ENCODE data around the gene COX20. TPM values are rescaled to one million over a fixed set of nuclear protein-coding genes. Genes with fewer than 3 reads are reported as not detected.

Gene COX20
- total and polyA plus RNA-seq, 2 of the 13 experiments (the other 11 are each of a cell fraction or from before 2014, with no cell fraction given): 34.4 to 95.8 TPM

GRCh38 chr1:244862699-244863490, 27.4 kb downstream of the COX20 start (continued):
- TF ChIP-seq DDIT3 (CRISPR knock-in tag; IDR thresholded peaks at IDR 0.05): no peak
- TF ChIP-seq ZNF431 (CRISPR knock-in tag; IDR thresholded peaks at IDR 0.05; ENCODE audit: borderline replicate concordance, low read depth): peak; percentile 55
- peak; percentile 92 for TF ChIP-seq MXD3 (CRISPR knock-in tag; IDR thresholded peaks at IDR 0.05)
- TF ChIP-seq SOX5 (CRISPR knock-in tag; IDR thresholded peaks at IDR 0.05; ENCODE audit: borderline replicate concordance): peak; percentile 16; the same call in 1 of the 2 replicates
- TF ChIP-seq ZNF484 (CRISPR knock-in tag; IDR thresholded peaks at IDR 0.05; ENCODE audit: borderline replicate concordance, low read depth): no peak
- TF ChIP-seq ATM (IDR thresholded peaks at IDR 0.05; ENCODE audit: borderline replicate concordance): no peak
- TF ChIP-seq ZNF770 (CRISPR knock-in tag; IDR thresholded peaks at IDR 0.05): peak; percentile 35
- TF ChIP-seq ATF6 (CRISPR knock-in tag; conservative IDR thresholded peaks at IDR 0.05): peak; percentile 55; the same call in 1 of the 2 replicates
- TF ChIP-seq JARID2 (CRISPR knock-in tag; IDR thresholded peaks at IDR 0.05; ENCODE audit: insufficient replicate concordance): no peak
- 0 out of 2 replicates have a peak, but pooled peaks have one; percentile 22 for TF ChIP-seq ZSCAN9 (CRISPR knock-in tag; IDR thresholded peaks at IDR 0.05; ENCODE audit: borderline replicate concordance)
- TF ChIP-seq BORCS8-MEF2B (CRISPR knock-in tag; IDR thresholded peaks at IDR 0.05): peak; percentile 28; the same call in 1 of the 2 replicates
- TF ChIP-seq PLRG1 (conservative IDR thresholded peaks at IDR 0.05): no peak
- TF ChIP-seq TCF12 (IDR thresholded peaks at IDR 0.05): no peak
- TF ChIP-seq TCF12 (CRISPR knock-in tag; IDR thresholded peaks at IDR 0.05): no peak
- peak; percentile 83 for TF ChIP-seq GMEB1 (CRISPR knock-in tag; IDR thresholded peaks at IDR 0.05; ENCODE audit: borderline replicate concordance)
- peak; percentile 68; the same call in 1 of the 2 replicates for TF ChIP-seq ERF (CRISPR knock-in tag; IDR thresholded peaks at IDR 0.05)
- TF ChIP-seq HOXA3 (CRISPR knock-in tag; IDR thresholded peaks at IDR 0.05): peak; percentile 77; the same call in 1 of the 2 replicates
- TF ChIP-seq GABPB1 (CRISPR knock-in tag; IDR thresholded peaks at IDR 0.05): peak; percentile 87
- TF ChIP-seq ZNF549 (CRISPR knock-in tag; IDR thresholded peaks at IDR 0.05): no peak
- peak; percentile 82 for TF ChIP-seq HDAC1 (CRISPR knock-in tag; IDR thresholded peaks at IDR 0.05)
- TF ChIP-seq PRPF4 (IDR thresholded peaks at IDR 0.05; ENCODE audit: low read depth, low read length, poor library complexity, severe bottlenecking): peak; percentile 96
- peak; percentile 6; the same call in 1 of the 2 replicates for TF ChIP-seq TBX2 (CRISPR knock-in tag; IDR thresholded peaks at IDR 0.05; ENCODE audit: borderline replicate concordance)
- peak; percentile 73; the same call in 1 of the 2 replicates for TF ChIP-seq NR0B2 (CRISPR knock-in tag; IDR thresholded peaks at IDR 0.05)

Data from HepG2 (cell line).